Measurements from ENCODE around the gene RBM5. TPM values are rescaled to one million over a fixed set of nuclear protein-coding genes. Genes with fewer than 3 reads are reported as not detected.

RBM5 gene
- total RNA-seq, 1 donor from 2014 or later = 161 TPM

DNA sequence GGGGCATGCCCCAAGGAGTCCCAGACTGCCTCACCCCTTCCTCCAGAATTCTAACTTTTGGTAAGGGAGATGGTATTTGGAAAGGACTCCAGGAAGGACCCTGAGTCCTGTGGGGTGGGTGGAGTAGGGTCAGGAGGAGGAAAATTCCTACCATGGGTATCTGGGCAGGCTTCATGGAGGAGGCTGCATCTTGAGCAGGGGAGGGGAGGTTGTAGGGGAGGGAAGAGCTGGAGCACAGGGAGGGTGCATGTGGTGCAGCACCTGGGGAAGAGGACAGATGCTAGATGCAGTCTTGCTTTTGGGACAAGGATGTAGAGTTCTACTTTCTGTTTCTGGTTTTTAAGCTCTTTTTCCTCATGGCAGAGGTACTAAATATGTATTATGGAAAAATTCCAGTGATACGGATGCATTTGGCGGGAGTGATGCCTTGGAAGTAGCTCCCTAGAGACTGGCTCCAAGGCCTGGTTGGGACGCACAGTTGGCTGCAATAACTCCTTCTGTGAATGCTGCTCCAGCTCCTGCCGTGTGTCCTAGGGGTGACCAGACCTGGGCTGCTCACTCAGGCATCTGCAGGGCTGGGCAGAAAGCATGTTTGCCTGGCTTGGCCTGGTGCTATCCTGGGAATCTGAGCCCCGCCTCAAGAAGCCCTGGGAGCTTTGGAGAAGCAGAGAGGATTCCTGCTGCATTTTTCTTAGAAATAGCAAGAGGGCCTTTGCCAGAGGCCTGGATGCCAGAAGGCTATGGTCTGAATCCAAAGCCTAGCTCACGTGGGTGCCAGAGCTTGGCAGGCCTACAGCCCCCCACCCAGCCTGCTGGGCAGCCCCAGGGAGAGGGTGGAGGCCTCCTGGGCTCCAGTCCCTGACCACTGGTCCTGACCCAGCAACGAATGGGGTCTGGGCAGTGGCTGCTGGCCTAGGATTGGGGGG lies 76.5 kb downstream of the RBM5 start:
- Mint-ChIP-seq H3K36me3 (ENCODE audit: low read depth) (no peaks in the 10 kb centered on the region), H3K4me3 (no peak overlapping the region), H3K27ac (no peak overlapping the region), H3K9me3 (no peaks in the 10 kb centered on the region), H3K4me1 (no peaks in the 10 kb centered on the region), H3K27me3 (peaks cover 4% of the 10 kb centered on the region)
- intact Hi-C loops (cut with micrococcal nuclease) = no loop called here
- no peak for DNase-seq

DNA sequence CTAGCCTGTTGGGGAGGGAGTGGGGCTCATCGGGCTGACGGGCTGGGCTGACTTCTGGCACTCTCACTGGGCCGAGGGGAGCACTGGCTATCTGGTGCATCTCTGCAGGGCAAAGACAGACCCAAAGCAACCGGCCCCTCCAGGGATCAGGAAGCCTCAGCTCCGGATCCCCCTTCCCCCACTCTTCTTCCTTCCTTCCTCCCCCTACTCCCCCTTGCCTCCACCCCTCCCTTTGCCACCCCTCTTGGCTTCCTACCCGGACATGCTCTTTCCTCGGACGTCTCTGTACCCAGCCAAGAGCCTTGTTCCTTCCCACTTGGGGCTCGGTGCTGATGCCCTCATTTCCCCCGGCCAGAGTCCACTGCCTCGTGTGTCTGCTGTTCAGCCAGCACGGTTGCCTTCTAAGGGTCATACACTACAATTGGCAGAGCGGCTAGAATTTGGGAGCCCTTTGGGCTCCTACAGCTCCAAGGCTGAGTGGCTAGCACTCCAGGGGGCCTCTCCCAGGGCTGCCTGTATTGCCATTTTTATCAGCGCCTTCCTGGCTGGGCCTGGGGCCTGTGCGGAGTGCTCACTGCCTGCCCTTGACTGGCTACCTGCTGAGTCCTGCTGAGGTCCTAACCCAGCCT lies 77.3 kb downstream of the RBM5 start:
- Mint-ChIP-seq H3K9me3 (no peaks in the 10 kb centered on the region), H3K27me3 (peaks cover 4% of the 10 kb centered on the region), H3K4me3 (no peak overlapping the region), H3K27ac (no peak overlapping the region), H3K36me3 (ENCODE audit: low read depth) (no peaks in the 10 kb centered on the region), H3K4me1 (no peaks in the 10 kb centered on the region)
- no peak for DNase-seq
- intact Hi-C loops (cut with micrococcal nuclease) = no loop called here

GRCh38 chr3:50166620-50167019 lies 77.9 kb downstream of the RBM5 start:
- H3K27me3 Mint-ChIP-seq = peaks cover 4% of the 10 kb centered on the region
- H3K4me1 Mint-ChIP-seq = no peaks in the 10 kb centered on the region
- no peak overlapping the region for H3K27ac Mint-ChIP-seq
- intact Hi-C loops (cut with micrococcal nuclease) = no loop called here
- no peak overlapping the region for H3K4me3 Mint-ChIP-seq
- no peaks in the 10 kb centered on the region for H3K36me3 Mint-ChIP-seq (ENCODE audit: low read depth)
- DNase-seq = no peak
- no peaks in the 10 kb centered on the region for H3K9me3 Mint-ChIP-seq

DNA sequence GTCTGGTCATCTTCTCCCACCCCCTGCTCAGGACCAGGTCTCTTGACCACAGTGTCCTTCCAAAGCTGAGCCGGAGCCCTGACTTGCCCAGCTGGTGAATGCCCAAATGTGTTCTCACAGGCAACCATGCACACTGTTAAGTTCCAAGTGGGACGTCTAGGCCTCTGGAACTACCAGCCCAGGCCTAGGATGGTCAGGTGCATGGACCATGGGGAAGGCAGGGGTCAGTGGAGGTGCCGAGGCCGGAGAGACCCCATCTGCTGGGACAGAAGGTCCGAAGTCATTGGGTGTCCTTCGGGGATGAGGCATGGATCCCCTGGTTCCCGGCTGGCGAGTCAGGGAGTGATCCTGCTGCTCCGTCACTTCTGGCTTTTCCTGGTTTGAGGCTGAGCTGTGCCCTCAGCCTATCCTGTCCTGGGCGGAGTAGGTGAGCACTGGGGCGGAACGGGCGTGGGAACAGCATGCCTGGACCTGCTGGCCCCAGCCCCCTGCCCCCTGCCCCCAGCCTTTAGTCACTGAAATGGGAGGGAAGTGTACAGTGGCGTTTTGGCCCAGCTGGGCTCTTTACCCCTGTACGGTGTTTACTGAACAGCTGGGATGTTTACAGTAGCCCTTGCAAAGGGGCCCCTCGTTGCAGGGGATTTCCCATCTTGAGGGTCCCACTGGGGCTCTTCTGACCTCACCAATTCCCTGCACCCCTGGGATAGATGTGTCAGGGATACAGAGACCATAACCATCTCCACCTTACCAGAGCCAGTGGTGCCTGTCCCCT lies 78.5 kb downstream of the RBM5 start:
- Mint-ChIP-seq H3K36me3 (ENCODE audit: low read depth) (no peaks in the 10 kb centered on the region), H3K9me3 (no peaks in the 10 kb centered on the region), H3K4me1 (no peaks in the 10 kb centered on the region), H3K27ac (no peak overlapping the region), H3K27me3 (peaks cover 4% of the 10 kb centered on the region), H3K4me3 (no peak overlapping the region)
- intact Hi-C loops (cut with micrococcal nuclease) = no loop called here
- DNase-seq = no peak

DNA sequence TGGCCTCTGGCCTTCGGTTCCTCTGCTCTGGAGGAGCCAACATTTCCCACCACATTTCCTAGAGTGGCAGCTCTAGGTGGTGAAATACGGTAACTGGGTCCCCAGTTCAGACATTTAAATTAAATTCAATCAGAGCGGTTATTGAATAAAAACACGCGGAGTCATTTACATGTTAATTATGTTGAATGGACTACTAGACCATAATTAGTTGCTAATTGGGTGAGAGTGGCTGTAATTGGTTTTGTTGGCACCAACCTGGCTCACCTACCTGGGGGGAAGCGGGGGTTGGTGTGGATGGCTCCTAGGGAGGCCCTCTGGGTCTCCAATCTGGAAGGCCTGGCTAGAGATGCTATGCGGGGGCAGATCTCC lies 79.1 kb downstream of the RBM5 start:
- Mint-ChIP-seq H3K27ac (no peak overlapping the region), H3K9me3 (no peaks in the 10 kb centered on the region), H3K4me1 (no peaks in the 10 kb centered on the region), H3K4me3 (no peak overlapping the region), H3K27me3 (peaks cover 4% of the 10 kb centered on the region), H3K36me3 (ENCODE audit: low read depth) (no peaks in the 10 kb centered on the region)
- DNase-seq = no peak
- intact Hi-C loops (cut with micrococcal nuclease) = no loop called here

DNA sequence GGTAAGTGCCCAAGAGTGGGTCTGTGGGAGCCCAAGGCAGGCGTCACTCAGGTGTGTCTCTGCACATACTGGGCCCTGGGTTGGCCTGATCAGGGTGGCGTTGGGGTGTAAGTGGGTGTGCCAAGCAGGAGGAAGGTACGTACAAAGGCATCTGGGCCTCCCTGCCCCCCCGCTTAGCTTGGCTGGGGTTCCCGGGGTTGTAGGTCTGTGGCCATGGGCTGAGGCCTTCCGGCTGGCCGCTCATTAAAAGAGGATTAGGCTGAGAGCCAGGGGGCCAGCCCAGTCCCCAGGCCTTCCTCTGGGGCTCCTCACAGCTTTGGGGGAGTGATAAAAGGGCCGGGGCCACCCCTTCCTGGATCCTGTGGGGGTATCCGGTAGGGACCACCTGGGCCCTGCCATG lies 79.7 kb downstream of the RBM5 start:
- intact Hi-C loops (cut with micrococcal nuclease) = no loop called here
- H3K4me3 Mint-ChIP-seq = no peak overlapping the region
- H3K36me3 Mint-ChIP-seq (ENCODE audit: low read depth) = no peaks in the 10 kb centered on the region
- H3K4me1 Mint-ChIP-seq = no peaks in the 10 kb centered on the region
- no peaks in the 10 kb centered on the region for H3K9me3 Mint-ChIP-seq
- peaks cover 4% of the 10 kb centered on the region for H3K27me3 Mint-ChIP-seq
- DNase-seq = no peak
- no peak overlapping the region for H3K27ac Mint-ChIP-seq

Other genes with a start within 250 kb of the RBM5 start
- 27.1 and 30.4 TPM in 2 replicates for gene TRAIP, start 232.4 kb upstream of the RBM5 start, total RNA-seq
- gene CAMKV, start 219.0 kb upstream of the RBM5 start, total RNA-seq = 1.2 and 1.6 TPM in 2 replicates
- gene MST1R, start 185.0 kb upstream of the RBM5 start, total RNA-seq = 1.0 and 1.5 TPM in 2 replicates
- gene MON1A, start 159.1 kb upstream of the RBM5 start, total RNA-seq = 15.1 and 16.3 TPM in 2 replicates
- 95.3 and 100 TPM in 2 replicates for gene RBM6, start 148.8 kb upstream of the RBM5 start, total RNA-seq
- 0.14 and 0.31 TPM in 2 replicates for gene SEMA3F, start 66.4 kb downstream of the RBM5 start, total RNA-seq
- gene GNAT1, start 102.7 kb downstream of the RBM5 start, total RNA-seq = not detected in 2 replicates
- not detected in 2 replicates for gene SLC38A3, start 116.4 kb downstream of the RBM5 start, total RNA-seq
- 225 and 232 TPM in 2 replicates for gene GNAI2, start 147.3 kb downstream of the RBM5 start, total RNA-seq
- 0.45 and 0.82 TPM in 2 replicates for gene SEMA3B, start 180.2 kb downstream of the RBM5 start, total RNA-seq
- not detected in 2 replicates for gene LSMEM2, start 190.2 kb downstream of the RBM5 start, total RNA-seq
- gene IFRD2, start 203.5 kb downstream of the RBM5 start, total RNA-seq = 231 and 233 TPM in 2 replicates
- gene HYAL3, start 210.5 kb downstream of the RBM5 start, total RNA-seq = 7.1 and 7.3 TPM in 2 replicates
- 17.3 and 20.0 TPM in 2 replicates for gene NAA80, start 210.5 kb downstream of the RBM5 start, total RNA-seq
- 0.28 and 0.50 TPM in 2 replicates for gene HYAL1, start 214.7 kb downstream of the RBM5 start, total RNA-seq
- 14.4 and 16.3 TPM in 2 replicates for gene HYAL2, start 233.8 kb downstream of the RBM5 start, total RNA-seq
- 24.4 and 25.0 TPM in 2 replicates for gene TUSC2, start 239.3 kb downstream of the RBM5 start, total RNA-seq